ENCODE measurements around the gene SH3D21.
A peak's percentile ranks its signal among the peaks of the same experiment; 100 is the strongest.

Gene SH3D21

GRCh38 chr1:36349241-36349671 lies 43.1 kb downstream of the SH3D21 start:
- Histone ChIP-seq H3K4me1 (ENCODE audit: insufficient read depth, low read length) (no peaks in the 10 kb centered on the region), H3K4me2 (ENCODE audit: insufficient read depth, low read length) (no peak overlapping the region)
- ATAC-seq (ENCODE audit: insufficient read depth, low read depth), result no peak

GRCh38 chr1:36349839-36350238 lies 43.7 kb downstream of the SH3D21 start:
- no peaks in the 10 kb centered on the region for H3K9me3 ChIP-seq (ENCODE audit: insufficient read depth, low read length, severe bottlenecking)
- H3K36me3 ChIP-seq (ENCODE audit: insufficient read depth, low read length), result peaks cover 61% of the 10 kb centered on the region
- no peak overlapping the region for H3K4me2 ChIP-seq (ENCODE audit: insufficient read depth, low read length)
- H3K9ac ChIP-seq (ENCODE audit: low read depth, low read length), result no peak overlapping the region
- no peaks in the 10 kb centered on the region for H3K79me2 ChIP-seq (ENCODE audit: insufficient read depth, low read length)
- no peak overlapping the region for H3K27ac ChIP-seq (ENCODE audit: low read length)
- H3K4me3 ChIP-seq (ENCODE audit: low read depth in 1 of 2, low read length in 2 of 2), result no peak overlapping the region
- H4K20me1 ChIP-seq (ENCODE audit: insufficient read depth, low read length), result no peaks in the 10 kb centered on the region
- H3K4me1 ChIP-seq (ENCODE audit: insufficient read depth, low read length), result no peaks in the 10 kb centered on the region
- H2AFZ ChIP-seq (ENCODE audit: low read depth, low read length), result no peak overlapping the region
- H3K27me3 ChIP-seq (ENCODE audit: insufficient read depth, low read length, poor library complexity), result no peaks in the 10 kb centered on the region
- ATAC-seq (ENCODE audit: insufficient read depth, low read depth), result no peak
- TF ChIP-seq EZH2 (IDR thresholded peaks at IDR 0.05; ENCODE audit: borderline replicate concordance, low read depth, low read length, severe bottlenecking) (no peak), CTCF (IDR thresholded peaks at IDR 0.05; ENCODE audit: borderline replicate concordance, extremely low read depth, low read length, poor library complexity, severe bottlenecking) (no peak)
- no peak for DNase-seq

More at GRCh38 chr1:36349241-36349671, 43.1 kb downstream of the SH3D21 start:
- no peak overlapping the region for H2AFZ ChIP-seq (ENCODE audit: low read depth, low read length)
- H3K9me3 ChIP-seq (ENCODE audit: insufficient read depth, low read length, severe bottlenecking), result no peaks in the 10 kb centered on the region
- H3K79me2 ChIP-seq (ENCODE audit: insufficient read depth, low read length), result no peaks in the 10 kb centered on the region
- H4K20me1 ChIP-seq (ENCODE audit: insufficient read depth, low read length), result no peaks in the 10 kb centered on the region
- H3K36me3 ChIP-seq (ENCODE audit: insufficient read depth, low read length), result peaks cover 58% of the 10 kb centered on the region
- no peak overlapping the region for H3K9ac ChIP-seq (ENCODE audit: low read depth, low read length)
- H3K4me3 ChIP-seq (ENCODE audit: low read depth in 1 of 2, low read length in 2 of 2), result no peak overlapping the region
- H3K27me3 ChIP-seq (ENCODE audit: insufficient read depth, low read length, poor library complexity), result no peaks in the 10 kb centered on the region
- DNase-seq, result no peak
- H3K27ac ChIP-seq (ENCODE audit: low read length), result no peak overlapping the region
- no peak for TF ChIP-seq EZH2 (IDR thresholded peaks at IDR 0.05; ENCODE audit: borderline replicate concordance, low read depth, low read length, severe bottlenecking)
- TF ChIP-seq CTCF (IDR thresholded peaks at IDR 0.05; ENCODE audit: borderline replicate concordance, extremely low read depth, low read length, poor library complexity, severe bottlenecking), result no peak

GRCh38 chr1:36350659-36351226 lies 44.6 kb downstream of the SH3D21 start:
- H4K20me1 ChIP-seq (ENCODE audit: insufficient read depth, low read length), result no peaks in the 10 kb centered on the region; the same call in 1 of the 2 replicates
- peak; percentile 33 for DNase-seq

More at GRCh38 chr1:36350659-36351226, 44.6 kb downstream of the SH3D21 start:
- Histone ChIP-seq H3K4me2 (ENCODE audit: insufficient read depth, low read length) (no peak overlapping the region), H3K36me3 (ENCODE audit: insufficient read depth, low read length) (peaks cover 62% of the 10 kb centered on the region), H2AFZ (ENCODE audit: low read depth, low read length) (no peak overlapping the region), H3K79me2 (ENCODE audit: insufficient read depth, low read length) (no peaks in the 10 kb centered on the region), H3K27ac (ENCODE audit: low read length) (no peak overlapping the region), H3K9me3 (ENCODE audit: insufficient read depth, low read length, severe bottlenecking) (no peaks in the 10 kb centered on the region), H3K9ac (ENCODE audit: low read depth, low read length) (no peak overlapping the region), H3K4me3 (ENCODE audit: low read depth in 1 of 2, low read length in 2 of 2) (no peak overlapping the region), H3K4me1 (ENCODE audit: insufficient read depth, low read length) (no peaks in the 10 kb centered on the region), H3K27me3 (ENCODE audit: insufficient read depth, low read length, poor library complexity) (no peaks in the 10 kb centered on the region)
- ATAC-seq (ENCODE audit: insufficient read depth, low read depth), result peak; percentile 64
- no peak for TF ChIP-seq EZH2 (IDR thresholded peaks at IDR 0.05; ENCODE audit: borderline replicate concordance, low read depth, low read length, severe bottlenecking)
- TF ChIP-seq CTCF (IDR thresholded peaks at IDR 0.05; ENCODE audit: borderline replicate concordance, extremely low read depth, low read length, poor library complexity, severe bottlenecking), result no peak
